Measurements from ENCODE around the gene RBMS3. TPM values are rescaled to one million over a fixed set of nuclear protein-coding genes. Genes with fewer than 3 reads are reported as not detected.

Gene RBMS3
- total RNA-seq, 2 donors from 2014 or later, result 31.7 to 45.1 TPM

DNA sequence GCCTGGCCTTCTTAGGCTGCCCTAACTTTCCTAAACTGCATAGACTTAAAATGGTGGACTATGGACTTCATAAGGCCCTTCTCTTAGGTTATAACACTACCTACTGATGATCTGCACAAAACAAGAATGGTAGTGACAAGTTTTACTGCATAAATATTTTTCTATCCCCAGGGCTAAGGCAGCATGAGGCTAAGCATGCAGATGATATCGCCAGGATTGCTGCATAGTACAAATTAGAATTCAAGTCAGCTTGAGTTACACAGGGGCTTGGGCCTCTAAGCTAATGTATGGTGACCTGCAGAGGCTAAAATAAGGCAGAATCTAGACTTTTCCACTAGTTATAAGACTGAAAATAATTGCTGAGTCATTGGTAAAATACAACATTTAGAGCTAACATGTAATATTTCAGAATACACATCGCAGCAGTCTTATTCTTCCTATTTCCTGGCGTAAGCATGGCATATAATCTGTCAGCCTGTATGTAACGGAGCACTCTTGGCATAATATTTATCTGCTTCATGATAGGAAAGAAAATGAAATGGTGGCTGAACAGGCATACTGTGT is 15.3 kb upstream of the RBMS3 start:
- H3K27me3 ChIP-seq (replicated peaks; ENCODE audit: insufficient read depth), result no peaks in the 10 kb centered on the region
- TF ChIP-seq POLR2AphosphoS5 (IDR thresholded peaks at IDR 0.05), result no peak
- no peak for TF ChIP-seq POLR2A (IDR thresholded peaks at IDR 0.05)
- TF ChIP-seq CTCF (IDR thresholded peaks at IDR 0.05), result no peak
- no peak overlapping the region for H3K4me3 ChIP-seq
- H3K4me1 ChIP-seq (replicated peaks), result no peaks in the 10 kb centered on the region
- no peak for DNase-seq (ENCODE audit: low spot score)
- no peak overlapping the region for H3K27ac ChIP-seq
- H3K36me3 ChIP-seq, result no peaks in the 10 kb centered on the region
- intact Hi-C loops (cut with DNase I), result no loop called here
- WGBS, result 96% methylated on average over 4 of the region's 4 CpGs
- no peaks in the 10 kb centered on the region for H3K9me3 ChIP-seq

DNA sequence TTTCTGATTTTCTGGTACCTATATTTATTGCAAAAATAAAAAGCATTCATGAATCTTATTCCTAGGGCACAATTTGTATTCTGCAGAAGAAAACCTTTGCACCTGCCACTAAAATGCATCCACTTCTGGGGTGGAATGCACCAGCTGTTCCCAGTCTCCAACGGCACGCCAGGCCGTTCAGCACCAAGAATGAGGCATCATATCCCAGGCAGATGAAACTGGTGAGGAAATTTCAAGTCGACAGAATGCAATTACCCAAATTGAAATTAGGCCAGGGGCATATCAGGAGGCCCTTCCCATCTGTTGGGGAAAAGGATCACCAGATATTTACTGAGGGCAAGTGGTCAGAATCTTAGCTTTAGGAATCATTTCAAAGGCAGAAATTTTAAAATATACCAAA is 13.6 kb upstream of the RBMS3 start:
- Histone ChIP-seq H3K4me1 (replicated peaks) (no peaks in the 10 kb centered on the region), H3K9me3 (no peaks in the 10 kb centered on the region), H3K27me3 (replicated peaks; ENCODE audit: insufficient read depth) (no peaks in the 10 kb centered on the region), H3K27ac (no peak overlapping the region), H3K36me3 (no peaks in the 10 kb centered on the region), H3K4me3 (no peak overlapping the region)
- intact Hi-C loops (cut with DNase I), result no loop called here
- no peak for DNase-seq (ENCODE audit: low spot score)
- TF ChIP-seq CTCF (IDR thresholded peaks at IDR 0.05), result no peak
- TF ChIP-seq POLR2AphosphoS5 (IDR thresholded peaks at IDR 0.05), result no peak
- no peak for TF ChIP-seq POLR2A (IDR thresholded peaks at IDR 0.05)
- WGBS, result 78% methylated on average over 4 of the region's 4 CpGs

DNA sequence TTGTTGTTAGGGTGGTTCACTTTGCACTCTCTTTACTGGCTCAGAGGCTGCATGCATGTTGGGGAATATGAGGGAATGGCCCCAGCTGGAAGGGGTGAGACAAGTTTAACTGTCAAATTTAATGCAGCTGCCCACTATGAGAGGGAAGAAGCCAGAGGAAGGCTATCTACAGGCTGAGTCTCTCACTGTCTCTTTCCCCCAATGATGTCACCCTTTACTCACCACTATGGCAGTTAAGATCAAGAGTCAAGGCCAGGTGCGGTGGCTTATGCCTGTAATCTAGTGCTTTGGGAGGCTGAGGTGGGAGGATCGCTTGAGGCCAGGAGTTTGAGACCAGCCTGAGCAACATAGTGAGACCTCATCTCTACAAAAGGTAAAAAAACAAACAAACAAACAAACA is 12.2 kb upstream of the RBMS3 start:
- H3K27me3 ChIP-seq (replicated peaks; ENCODE audit: insufficient read depth), result no peaks in the 10 kb centered on the region
- H3K36me3 ChIP-seq, result no peaks in the 10 kb centered on the region
- H3K4me3 ChIP-seq, result no peak overlapping the region
- TF ChIP-seq POLR2A (IDR thresholded peaks at IDR 0.05) (no peak), POLR2AphosphoS5 (IDR thresholded peaks at IDR 0.05) (no peak), CTCF (IDR thresholded peaks at IDR 0.05) (no peak)
- DNase-seq (ENCODE audit: low spot score), result no peak
- H3K27ac ChIP-seq, result no peak overlapping the region
- intact Hi-C loops (cut with DNase I), result no loop called here
- H3K4me1 ChIP-seq (replicated peaks), result no peaks in the 10 kb centered on the region
- 100% methylated on average over 2 of the region's 2 CpGs for WGBS
- H3K9me3 ChIP-seq, result no peaks in the 10 kb centered on the region

- H3K27ac ChIP-seq, result no peak overlapping the region
- H3K36me3 ChIP-seq, result no peaks in the 10 kb centered on the region
- TF ChIP-seq CTCF (IDR thresholded peaks at IDR 0.05) (no peak), POLR2A (IDR thresholded peaks at IDR 0.05) (no peak), POLR2AphosphoS5 (IDR thresholded peaks at IDR 0.05) (no peak)
- WGBS, result 98% methylated on average over 1 of the region's 1 CpG
- H3K9me3 ChIP-seq, result no peaks in the 10 kb centered on the region
- H3K4me3 ChIP-seq, result no peak overlapping the region
- H3K27me3 ChIP-seq (replicated peaks; ENCODE audit: insufficient read depth), result no peaks in the 10 kb centered on the region
- DNase-seq (ENCODE audit: low spot score), result no peak
- no peaks in the 10 kb centered on the region for H3K4me1 ChIP-seq (replicated peaks)
- intact Hi-C loops (cut with DNase I), result no loop called here
Measured at GRCh38 chr3:29270752-29271151, 10.1 kb upstream of the RBMS3 start.

DNA sequence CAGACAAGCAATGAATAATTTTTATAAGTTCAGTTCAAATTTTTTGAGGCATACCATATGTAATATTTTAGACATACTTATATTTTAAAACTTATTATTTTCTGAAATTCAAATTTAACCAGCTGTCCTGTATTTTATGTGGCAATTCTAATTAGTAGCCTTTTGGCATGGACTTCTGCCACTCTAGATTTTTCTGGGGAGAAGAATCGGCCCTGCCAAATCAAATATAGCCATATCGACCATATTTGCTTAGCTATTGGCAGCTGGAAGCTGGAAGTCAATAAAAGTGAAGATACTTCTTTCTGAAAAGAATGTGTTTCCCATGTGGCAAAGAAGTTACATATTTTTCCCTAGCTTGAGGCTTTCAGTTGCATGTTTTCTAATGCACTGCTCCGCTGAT is 9.4 kb upstream of the RBMS3 start:
- 56% methylated on average over 3 of the region's 3 CpGs for WGBS
- H3K27ac ChIP-seq, result no peak overlapping the region
- TF ChIP-seq CTCF (IDR thresholded peaks at IDR 0.05) (no peak), POLR2A (IDR thresholded peaks at IDR 0.05) (no peak), POLR2AphosphoS5 (IDR thresholded peaks at IDR 0.05) (no peak)
- no peak overlapping the region for H3K4me3 ChIP-seq
- no peaks in the 10 kb centered on the region for H3K27me3 ChIP-seq (replicated peaks; ENCODE audit: insufficient read depth)
- no peak for DNase-seq (ENCODE audit: low spot score)
- intact Hi-C loops (cut with DNase I), result no loop called here
- no peaks in the 10 kb centered on the region for H3K4me1 ChIP-seq (replicated peaks)
- H3K36me3 ChIP-seq, result no peaks in the 10 kb centered on the region
- no peaks in the 10 kb centered on the region for H3K9me3 ChIP-seq
